ENCODE results near the gene MYH15. TPM values are rescaled to one million over a fixed set of nuclear protein-coding genes. Genes with fewer than 3 reads are reported as not detected.

The MYH15 gene
- total and polyA plus RNA-seq, 2 of the 8 experiments (the other 6 are each of a cell fraction or from before 2014, with no cell fraction given) = under 0.01 TPM; not detected in 1

DNA sequence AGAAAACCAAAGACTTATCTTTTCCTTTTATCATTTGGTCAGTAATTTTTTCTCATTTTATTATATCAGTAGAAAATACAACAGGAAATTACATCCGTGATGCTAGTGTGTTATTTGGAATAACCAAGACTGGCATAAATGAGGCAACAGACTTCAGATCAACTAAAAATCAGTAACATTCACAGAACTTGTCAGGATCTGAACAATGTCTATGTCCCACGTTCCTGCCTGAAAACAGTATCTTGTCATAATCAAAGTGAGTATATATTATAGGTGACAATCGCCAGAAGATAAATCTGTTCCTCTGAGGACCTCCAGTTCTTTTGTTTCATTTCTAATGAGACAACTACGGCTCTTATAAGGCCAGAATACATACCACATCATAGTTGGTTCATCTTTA, 41.8 kb downstream of the MYH15 start:
- H4K20me1 ChIP-seq (replicated peaks in 1 of 2; ENCODE audit: control insufficient read depth in 1 of 2, insufficient read depth in 2 of 2, low read length in 2 of 2) = no peaks in the 10 kb centered on the region
- no peak for DNase-seq (ENCODE audit: low read depth in 1 of 2, low spot score in 2 of 2)
- no peaks in the 10 kb centered on the region for H3K27me3 ChIP-seq (replicated peaks in 1 of 4; ENCODE audit: control insufficient read depth in 3 of 4, extremely low read depth in 1 of 4, insufficient read depth in 3 of 4, low read length in 3 of 4)
- no peak overlapping the region for H4K91ac ChIP-seq (replicated peaks; ENCODE audit: insufficient read length, low read length)
- no peak overlapping the region for H4K8ac ChIP-seq (ENCODE audit: extremely low read depth, insufficient read depth, low read length)
- no peak overlapping the region for H3K4me3 ChIP-seq (ENCODE audit: extremely low read depth in 1 of 4, insufficient read depth in 2 of 4, low read depth in 3 of 4, low read length in 4 of 4)
- no peak overlapping the region for H2AFZ ChIP-seq (ENCODE audit: low read length)
- H2AK5ac ChIP-seq (ENCODE audit: low read depth, low read length) = no peak overlapping the region
- no peaks in the 10 kb centered on the region for H3K79me1 ChIP-seq (ENCODE audit: low read depth, low read length)
- H3K18ac ChIP-seq (ENCODE audit: extremely low read depth, low read length) = no peak overlapping the region
- H3K4me2 ChIP-seq (ENCODE audit: insufficient read depth in 1 of 2, low read depth in 2 of 2, low read length in 2 of 2) = no peak overlapping the region
- H3K27ac ChIP-seq (ENCODE audit: low read depth, low read length) = no peak overlapping the region
- no peaks in the 10 kb centered on the region for H3K79me2 ChIP-seq (ENCODE audit: control insufficient read depth in 1 of 2, insufficient read depth in 2 of 2, low read length in 2 of 2)
- no peaks in the 10 kb centered on the region for H3K4me1 ChIP-seq (replicated peaks in 1 of 4; ENCODE audit: control insufficient read depth in 3 of 4, insufficient read depth in 4 of 4, low read length in 3 of 4)
- H4K5ac ChIP-seq (ENCODE audit: insufficient read length, low read depth, low read length) = no peak overlapping the region
- no peaks in the 10 kb centered on the region for H3K36me3 ChIP-seq (ENCODE audit: control insufficient read depth in 2 of 4, insufficient read depth in 4 of 4, low read length in 3 of 4)
- WGBS, 2 experiments (ENCODE audit: extremely low coverage in 1 of 2, insufficient coverage in 1 of 2, insufficient read length in 1 of 2, insufficient replicate concordance in 2 of 2, low coverage in 1 of 2, low lambda C conversion rate in 2 of 2, missing lambda C conversion rate in 1 of 2) = 65% methylated on average over 4 of the region's 4 CpGs; no CpG with 5 or more reads in 1 of the 2 experiments
- H3K4ac ChIP-seq (replicated peaks; ENCODE audit: insufficient read length, low read depth, low read length) = no peak overlapping the region
- no peak overlapping the region for H2BK120ac ChIP-seq (replicated peaks; ENCODE audit: low read depth, low read length)
- ChIA-PET CTCF (ENCODE audit: partially characterized antibody) (interaction anchor here (1.7 kb wide), 1 partner anchor 9 kb away, joined by 9 read pairs; no protein-coding TSS in a partner anchor), POLR2A (ENCODE audit: partially characterized antibody) (no interaction called here)
- no peak overlapping the region for H3K56ac ChIP-seq (replicated peaks; ENCODE audit: insufficient read length, low read depth, low read length)
- no peak overlapping the region for H2BK12ac ChIP-seq (ENCODE audit: low read depth, low read length)
- FAIRE-seq = no peak
- H2BK15ac ChIP-seq (ENCODE audit: low read length) = no peak overlapping the region
- H3K23me2 ChIP-seq (ENCODE audit: low read depth, low read length) = no peaks in the 10 kb centered on the region
- H2BK20ac ChIP-seq (ENCODE audit: low read length) = no peak overlapping the region
- no peak overlapping the region for H3K14ac ChIP-seq (ENCODE audit: insufficient read length)
- no peak overlapping the region for H2BK5ac ChIP-seq (ENCODE audit: low read depth, low read length)
- H3K23ac ChIP-seq (ENCODE audit: insufficient read length) = no peak overlapping the region
- no peaks in the 10 kb centered on the region for H3K9me3 ChIP-seq (ENCODE audit: insufficient read depth in 2 of 2, low read depth in 1 of 2, low read length in 1 of 2)
- H3K9ac ChIP-seq (replicated peaks in 1 of 4; ENCODE audit: extremely low read depth in 1 of 4, low read depth in 3 of 4, low read length in 3 of 4) = no peak overlapping the region
